NOMO-1 (cell line): ENCODE data around the gene DHCR24.

Source experiments
- DNase-seq, 2 experiments: peaks; one replicate each; lab custom pipeline; 2025; ENCODE audit not compliant: unreplicated experiment in 2 of 2; lab: John Stamatoyannopoulos, UW

DHCR24 gene

GRCh38 chr1:54819733-54820132 lies 67.3 kb downstream of the DHCR24 start:
- no peak for DNase-seq

DNA sequence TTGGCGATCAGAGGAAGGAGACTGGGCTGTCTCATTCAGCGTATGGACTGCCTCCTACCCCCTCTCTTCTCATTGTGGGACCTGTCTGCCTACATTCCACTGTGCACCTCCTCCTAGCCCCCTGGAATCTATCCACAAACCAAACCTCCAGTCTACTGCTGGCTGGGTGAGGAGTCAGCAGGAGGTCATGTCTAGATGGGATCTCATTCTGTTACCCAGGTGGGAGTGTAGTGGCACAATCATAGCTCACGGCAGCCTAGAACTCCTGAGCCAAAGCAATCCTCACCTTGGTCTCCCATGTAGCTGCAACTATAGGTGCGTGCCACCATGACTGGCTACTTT lies 67.8 kb downstream of the DHCR24 start:
- DNase-seq = no peak

GRCh38 chr1:54818461-54819194 lies 68.4 kb downstream of the DHCR24 start:
- DNase-seq = no peak

- DNase-seq = no peak
Observed at GRCh38 chr1:54816951-54817350, 70.0 kb downstream of the DHCR24 start.

DNA sequence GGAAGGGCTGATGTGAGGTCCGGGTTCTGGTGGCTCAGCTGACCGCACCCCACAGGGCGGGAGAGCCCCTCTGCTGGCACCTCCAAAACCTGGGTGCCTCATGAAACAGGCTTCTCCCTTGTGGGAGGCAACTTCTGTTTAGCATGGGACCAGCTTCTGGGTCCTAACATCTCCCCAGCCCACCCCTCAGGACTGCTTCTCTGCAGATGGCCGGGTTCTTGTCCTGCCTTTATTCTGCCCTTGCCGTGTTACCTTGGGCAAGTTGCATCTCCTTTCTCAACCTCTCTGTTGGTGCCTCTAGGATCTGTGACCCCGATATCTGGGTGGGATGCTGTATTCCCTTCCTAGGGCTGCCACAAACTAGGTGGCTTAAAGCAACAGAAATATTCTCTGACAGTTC lies 70.9 kb downstream of the DHCR24 start:
- DNase-seq = no peak

- DNase-seq = no peak
Observed at GRCh38 chr1:54815086-54815876, 71.7 kb downstream of the DHCR24 start.

DNA sequence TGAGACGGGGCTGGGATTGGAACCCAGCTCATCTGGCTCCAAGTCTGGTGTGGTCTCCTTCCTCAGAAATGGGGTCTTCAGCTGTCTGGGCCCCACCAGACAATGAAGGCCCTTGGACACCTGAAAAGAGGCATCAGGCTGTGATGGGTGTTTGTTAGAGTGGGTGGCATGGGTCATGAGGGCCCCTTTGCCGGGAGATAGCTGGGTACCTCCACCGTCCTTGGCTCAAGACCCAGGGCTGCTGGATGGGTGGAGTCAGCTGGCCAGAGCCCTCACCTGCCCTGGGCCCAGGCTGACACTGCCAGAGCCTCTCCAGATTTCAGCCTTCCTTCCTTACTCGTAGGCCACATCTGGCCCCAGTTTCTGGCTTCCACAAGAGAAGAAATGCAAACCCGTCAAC lies 72.4 kb downstream of the DHCR24 start:
- no peak for DNase-seq

GRCh38 chr1:54814126-54814498 lies 72.9 kb downstream of the DHCR24 start:
- no peak for DNase-seq

DNA sequence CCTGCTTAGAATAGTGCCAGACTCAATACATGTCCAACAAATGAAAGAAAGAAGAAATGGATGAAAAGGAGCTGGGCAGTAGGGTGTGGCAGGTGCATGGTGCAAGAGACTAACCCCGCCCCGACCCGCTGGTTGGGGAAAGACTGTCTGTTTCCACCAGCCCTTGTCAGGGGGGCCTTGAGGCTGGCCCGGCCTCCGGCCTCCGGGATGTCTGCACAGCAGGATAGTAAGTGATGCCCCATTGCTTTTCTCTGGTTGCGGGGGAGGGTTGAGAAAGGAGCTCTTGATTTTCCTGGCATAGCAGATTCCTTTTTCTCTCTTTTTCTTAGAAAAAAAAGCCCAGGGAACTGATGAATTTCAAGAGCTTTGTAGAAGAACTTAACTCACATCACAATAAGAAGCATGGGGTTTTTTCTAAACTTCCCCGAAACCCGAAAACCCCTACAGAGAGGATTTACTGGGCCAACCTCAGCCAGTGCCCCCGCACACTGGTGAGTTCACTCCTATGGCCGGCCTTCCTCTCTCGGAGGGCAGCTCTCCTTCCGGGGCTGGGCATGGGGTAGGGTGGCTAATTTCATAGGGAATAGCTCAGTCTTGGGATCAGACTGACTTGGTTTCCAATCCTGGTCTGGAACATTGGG lies 73.4 kb downstream of the DHCR24 start:
- DNase-seq = no peak

DNA sequence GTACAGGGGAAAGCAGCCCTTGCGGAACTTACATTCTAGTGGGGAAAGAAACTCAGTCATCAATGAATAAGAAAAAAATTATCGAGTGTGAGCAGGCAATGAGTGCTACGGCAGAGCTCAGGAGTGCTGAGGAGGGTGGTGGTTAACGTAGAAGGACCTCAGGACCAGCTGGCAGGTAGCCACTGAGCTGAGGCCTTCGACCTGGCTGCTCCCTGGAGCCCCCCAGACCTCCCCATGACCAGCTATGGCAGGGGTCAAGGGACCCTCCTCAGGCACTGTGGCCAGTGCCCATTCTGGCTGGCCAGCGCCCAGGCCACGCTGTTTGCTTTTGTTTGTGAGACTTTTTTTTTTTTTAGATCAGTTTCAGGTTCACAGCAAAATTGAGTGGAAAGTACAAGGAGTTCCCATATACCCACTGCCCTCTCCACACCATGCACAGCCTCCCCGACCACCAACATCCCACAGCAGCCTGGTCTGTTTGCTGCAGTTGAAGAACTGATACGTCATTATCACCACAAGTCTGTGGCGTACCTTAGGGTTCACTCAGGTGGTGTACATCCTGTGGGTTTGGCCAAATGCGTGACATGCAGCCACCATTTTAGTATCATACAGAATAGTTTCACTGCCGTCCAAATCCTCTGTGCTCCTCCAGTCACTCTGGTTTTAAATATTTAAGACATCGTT lies 74.1 kb downstream of the DHCR24 start:
- no peak for DNase-seq

DNA sequence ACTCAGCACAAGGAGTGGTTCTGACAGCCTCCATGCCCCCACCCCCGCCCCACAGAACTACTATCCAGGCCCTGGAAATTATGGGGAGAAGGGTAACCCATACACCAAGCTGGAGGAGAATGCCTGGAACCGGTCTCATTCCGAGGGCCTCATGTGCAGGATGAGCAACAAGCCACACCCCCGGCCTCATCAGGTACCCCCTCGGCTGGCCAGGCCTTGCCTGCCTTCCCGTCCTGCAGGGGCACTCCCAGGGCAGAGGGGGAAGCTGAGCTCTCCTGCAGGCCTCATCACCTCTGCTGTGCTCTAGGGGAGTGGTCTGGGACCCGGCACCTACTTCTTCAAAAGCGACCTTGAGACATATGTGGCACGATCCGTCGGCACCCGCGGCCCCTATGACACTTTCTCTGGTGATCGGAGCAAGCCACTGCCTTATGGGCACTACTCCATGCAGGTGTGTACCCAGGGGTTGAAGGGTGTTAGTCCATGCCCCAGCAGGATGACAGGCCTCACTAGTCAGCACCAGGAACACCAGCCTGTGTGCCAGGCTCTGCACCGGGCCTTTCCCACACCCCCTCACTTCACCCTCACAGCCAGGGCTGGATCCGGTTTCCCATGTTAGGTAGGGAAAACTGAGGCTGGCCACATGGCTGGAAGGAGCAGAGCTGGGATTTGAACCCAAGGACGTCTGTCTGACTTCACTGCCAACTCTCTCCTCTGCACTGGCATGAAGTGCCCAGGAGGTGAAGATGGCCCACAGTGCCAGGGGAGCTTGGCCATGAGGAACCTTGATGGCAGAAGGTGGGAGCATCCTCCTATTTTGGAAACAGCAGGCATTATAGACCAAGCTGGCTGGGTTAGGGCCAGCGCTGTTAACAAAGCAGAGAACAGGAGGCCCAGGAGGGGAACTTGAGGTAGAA lies 75.0 kb downstream of the DHCR24 start:
- no peak for DNase-seq

DNA sequence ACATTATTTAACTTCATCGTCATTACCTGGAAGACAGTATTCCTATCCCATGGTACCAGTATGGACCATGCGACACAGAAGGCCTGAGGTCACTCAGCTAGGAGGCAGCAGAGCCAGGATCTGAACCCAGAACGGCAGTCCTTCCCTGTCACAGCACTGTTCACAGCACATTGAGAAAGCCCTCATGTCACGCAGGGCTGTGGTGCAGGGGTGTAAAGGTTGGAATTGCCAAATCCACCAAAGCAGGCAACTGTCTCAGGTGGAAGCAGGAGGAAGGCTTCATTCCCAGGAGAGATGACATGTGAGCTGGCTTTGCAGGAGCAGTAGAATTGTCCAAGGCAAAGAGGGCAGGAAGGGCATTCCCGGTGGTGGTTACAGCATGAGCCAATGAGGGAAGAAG lies 75.9 kb downstream of the DHCR24 start:
- DNase-seq = no peak

GRCh38 chr1:54810153-54810942 lies 76.6 kb downstream of the DHCR24 start:
- DNase-seq = peak; percentile 23 to 39

GRCh38 chr1:54809496-54810074 lies 77.4 kb downstream of the DHCR24 start:
- no peak for DNase-seq

GRCh38 chr1:54808443-54809207 lies 78.4 kb downstream of the DHCR24 start:
- DNase-seq = no peak

- DNase-seq = no peak
Observed at GRCh38 chr1:54807756-54808155, 79.2 kb downstream of the DHCR24 start.

GRCh38 chr1:54806931-54807611 lies 79.9 kb downstream of the DHCR24 start:
- no peak for DNase-seq

DNA sequence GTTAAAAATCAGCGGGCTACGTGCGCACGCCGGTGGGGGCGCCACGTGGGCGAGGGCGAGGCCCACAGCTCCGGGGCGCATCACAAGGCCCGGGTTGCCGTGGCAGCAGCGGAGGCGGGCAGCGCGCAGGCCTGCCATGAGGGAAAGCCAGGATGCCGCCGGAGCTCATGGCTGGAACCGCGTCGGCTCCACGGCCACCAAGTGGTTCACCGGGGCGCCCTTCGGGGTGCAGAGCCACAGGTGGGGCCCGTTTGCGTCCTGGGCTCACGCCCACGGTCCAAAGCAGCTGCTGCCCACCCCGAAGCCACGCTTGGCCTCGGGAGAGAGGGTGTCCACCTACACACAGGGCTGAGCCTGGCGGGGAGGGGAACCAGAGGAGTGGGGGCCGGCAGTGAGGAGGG lies 81.0 kb downstream of the DHCR24 start:
- no peak for DNase-seq
